ENCODE data around the gene SECISBP2. TPM values are rescaled to one million over a fixed set of nuclear protein-coding genes. Genes with fewer than 3 reads are reported as not detected.

Gene SECISBP2
- total RNA-seq, 2 donors from 2014 or later = 17.1 to 22.7 TPM

GRCh38 chr9:89376286-89376685, 58.0 kb downstream of the SECISBP2 start:
- DNase-seq (no peak), ATAC-seq (no peak)
- intact Hi-C loops (cut with DNase I) = no loop called here

GRCh38 chr9:89376741-89377351, 58.5 kb downstream of the SECISBP2 start:
- ATAC-seq = no peak
- DNase-seq = no peak
- intact Hi-C loops (cut with DNase I) = no loop called here

GRCh38 chr9:89377411-89377810, 59.1 kb downstream of the SECISBP2 start:
- intact Hi-C loops (cut with DNase I) = no loop called here
- DNase-seq (no peak), ATAC-seq (no peak)

GRCh38 chr9:89378541-89378940, 60.2 kb downstream of the SECISBP2 start:
- ATAC-seq = no peak
- no peak for DNase-seq
- intact Hi-C loops (cut with DNase I) = no loop called here

- ATAC-seq (no peak), DNase-seq (no peak)
- intact Hi-C loops (cut with DNase I) = no loop called here
Observed at GRCh38 chr9:89379031-89379430, 60.7 kb downstream of the SECISBP2 start.

GRCh38 chr9:89379508-89380115, 61.3 kb downstream of the SECISBP2 start:
- no peak for ATAC-seq
- intact Hi-C loops (cut with DNase I) = no loop called here
- no peak for DNase-seq

- intact Hi-C loops (cut with DNase I) = no loop called here
- ATAC-seq (no peak), DNase-seq (no peak)
Observed at GRCh38 chr9:89380437-89381307, 62.4 kb downstream of the SECISBP2 start.

- no peak for ATAC-seq
- DNase-seq = no peak
- intact Hi-C loops (cut with DNase I) = no loop called here
Observed at GRCh38 chr9:89381308-89381609, 63.0 kb downstream of the SECISBP2 start.

- ATAC-seq = no peak
- intact Hi-C loops (cut with DNase I) = no loop called here
- DNase-seq = no peak
Observed at GRCh38 chr9:89382026-89382986, 64.0 kb downstream of the SECISBP2 start.

- intact Hi-C loops (cut with DNase I) = no loop called here
Observed at GRCh38 chr9:89383030-89383720, 64.9 kb downstream of the SECISBP2 start.

GRCh38 chr9:89383721-89384300, 65.5 kb downstream of the SECISBP2 start:
- no peak for DNase-seq
- ATAC-seq = no peak
- intact Hi-C loops (cut with DNase I) = no loop called here

More at GRCh38 chr9:89383030-89383720, 64.9 kb downstream of the SECISBP2 start:
- DNase-seq = no peak
- no peak for ATAC-seq

GRCh38 chr9:89384783-89385182, 66.5 kb downstream of the SECISBP2 start:
- intact Hi-C loops (cut with DNase I) = no loop called here
- no peak for ATAC-seq
- DNase-seq = no peak

- ATAC-seq (no peak), DNase-seq (no peak)
- intact Hi-C loops (cut with DNase I) = no loop called here
Observed at GRCh38 chr9:89386206-89386605, 67.9 kb downstream of the SECISBP2 start.

GRCh38 chr9:89386797-89387196, 68.5 kb downstream of the SECISBP2 start:
- intact Hi-C loops (cut with DNase I) = no loop called here
- DNase-seq (no peak), ATAC-seq (no peak)

- ATAC-seq (no peak), DNase-seq (no peak)
- intact Hi-C loops (cut with DNase I) = no loop called here
Observed at GRCh38 chr9:89387197-89387849, 69.0 kb downstream of the SECISBP2 start.

- DNase-seq = peak; percentile 52
- intact Hi-C loops (cut with DNase I) = no loop called here
- peak; percentile 85 to 86 for ATAC-seq
Observed at GRCh38 chr9:89388084-89388867, 70.0 kb downstream of the SECISBP2 start.

GRCh38 chr9:89388868-89389177, 70.5 kb downstream of the SECISBP2 start:
- no peak for DNase-seq
- intact Hi-C loops (cut with DNase I) = no loop called here
- ATAC-seq = no peak

Data from left cardiac atrium (tissue), 4 donors.